ENCODE results near the gene CLDN9.

The CLDN9 gene, protein sequence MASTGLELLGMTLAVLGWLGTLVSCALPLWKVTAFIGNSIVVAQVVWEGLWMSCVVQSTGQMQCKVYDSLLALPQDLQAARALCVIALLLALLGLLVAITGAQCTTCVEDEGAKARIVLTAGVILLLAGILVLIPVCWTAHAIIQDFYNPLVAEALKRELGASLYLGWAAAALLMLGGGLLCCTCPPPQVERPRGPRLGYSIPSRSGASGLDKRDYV

DNA sequence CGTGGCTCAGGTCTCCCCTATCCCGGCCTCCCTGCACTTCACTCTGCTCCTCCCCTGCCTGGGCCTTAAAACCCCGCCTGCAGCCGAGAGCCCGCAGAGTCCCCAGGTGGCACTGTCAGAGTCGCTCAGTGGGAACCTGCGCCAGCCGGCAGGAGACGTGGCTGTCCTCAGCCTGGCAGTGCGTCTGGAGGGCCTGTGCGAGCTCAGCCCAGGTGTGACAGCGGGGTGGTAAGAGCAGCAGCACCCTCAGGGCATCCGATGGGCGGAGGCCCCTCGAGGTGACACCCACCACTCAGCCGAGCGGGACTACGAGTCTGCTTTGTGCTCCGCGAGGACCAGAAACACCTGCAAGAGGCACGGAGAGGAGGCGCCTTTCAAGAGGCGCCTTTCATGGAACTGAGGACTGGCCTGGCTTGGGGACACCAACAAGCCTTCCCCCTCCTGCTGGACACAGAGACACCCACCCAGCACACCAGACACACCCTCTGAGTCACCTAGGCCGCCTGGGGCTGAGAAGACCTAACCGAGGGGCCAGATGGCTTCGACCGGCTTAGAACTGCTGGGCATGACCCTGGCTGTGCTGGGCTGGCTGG, at the start of gene CLDN9:
Gene CLDN9 (plus strand): TSS at position 96 of the 593 bp plus-strand sequence. CDS start 440 bp downstream, at position 536.
- peak; percentile 89 for DNase-seq

DNA sequence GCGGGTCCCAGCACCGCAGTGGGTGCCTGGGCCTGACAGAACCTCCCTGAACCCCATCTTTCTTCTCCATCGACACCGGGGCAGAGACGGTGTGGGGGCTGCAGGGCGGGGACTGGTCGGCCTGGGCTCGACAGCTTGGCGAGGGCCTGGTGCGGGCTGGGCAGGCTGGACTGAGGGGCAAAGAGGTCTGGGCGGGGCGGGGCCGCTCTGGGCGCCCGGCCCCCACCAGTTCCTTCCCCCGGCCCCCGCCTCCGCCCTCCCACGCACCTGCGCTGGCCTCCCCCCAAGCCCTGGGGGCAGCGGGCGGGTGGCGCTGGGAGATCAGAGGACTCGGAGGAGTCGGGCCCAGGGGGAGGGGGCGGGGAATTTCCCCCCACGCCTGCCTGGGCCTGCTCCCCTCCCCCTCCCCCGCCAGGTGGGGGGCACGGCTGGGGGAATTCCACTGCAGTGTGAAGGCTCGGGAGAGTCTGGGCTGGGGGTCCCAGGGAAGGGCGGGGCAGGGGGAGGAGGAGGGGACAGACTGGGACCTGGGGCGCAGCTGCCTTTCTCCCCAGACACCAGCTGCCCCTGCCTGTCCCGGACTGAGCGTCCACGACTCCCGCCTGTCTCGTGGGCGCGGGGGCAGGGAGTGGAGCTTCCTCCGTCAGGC, 49.5 kb upstream of the CLDN9 start:
- no peak for DNase-seq

DNA sequence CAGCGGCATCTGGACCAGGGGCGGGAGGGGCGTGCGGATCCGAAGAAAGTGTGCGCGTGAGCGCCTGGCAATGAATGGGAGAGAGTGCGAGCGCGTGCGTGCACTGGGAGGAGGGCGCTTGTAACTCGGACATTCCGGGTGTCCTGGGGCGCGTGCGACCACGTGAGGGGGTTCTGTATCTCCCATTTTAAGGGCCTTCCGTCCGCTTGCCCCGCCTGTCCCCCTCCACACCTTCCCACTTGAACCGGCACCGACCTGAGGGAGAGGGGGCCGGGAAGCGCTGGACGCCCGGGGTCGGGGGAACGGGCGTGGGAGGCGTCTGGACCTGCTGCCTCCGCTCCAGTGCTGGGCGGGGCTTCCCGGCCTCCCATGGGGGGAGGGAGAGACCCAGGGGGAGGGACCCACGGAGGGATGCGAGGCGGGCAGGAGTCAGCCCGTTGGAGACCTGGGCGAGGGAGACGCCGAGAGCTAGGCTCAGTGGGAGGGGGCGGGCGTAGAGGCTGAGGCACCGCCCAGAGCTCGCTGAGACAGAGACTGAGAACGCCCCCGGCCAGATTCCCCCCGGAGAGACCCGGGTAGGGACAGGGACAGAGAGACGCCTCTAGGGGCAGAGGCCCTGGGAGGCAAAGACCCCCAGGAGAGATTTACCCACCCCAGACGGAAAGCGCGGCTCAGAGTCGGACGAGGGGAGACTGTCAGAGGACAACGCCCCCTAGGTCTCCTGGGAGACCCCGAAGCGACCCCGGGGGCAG, 48.8 kb upstream of the CLDN9 start, which contains the start of gene KREMEN2:
Gene KREMEN2 (plus strand): TSS at position 553 of the 752 bp plus-strand sequence. CDS start 246 bp downstream, outside the sequence.
- DNase-seq: no peak

DNA sequence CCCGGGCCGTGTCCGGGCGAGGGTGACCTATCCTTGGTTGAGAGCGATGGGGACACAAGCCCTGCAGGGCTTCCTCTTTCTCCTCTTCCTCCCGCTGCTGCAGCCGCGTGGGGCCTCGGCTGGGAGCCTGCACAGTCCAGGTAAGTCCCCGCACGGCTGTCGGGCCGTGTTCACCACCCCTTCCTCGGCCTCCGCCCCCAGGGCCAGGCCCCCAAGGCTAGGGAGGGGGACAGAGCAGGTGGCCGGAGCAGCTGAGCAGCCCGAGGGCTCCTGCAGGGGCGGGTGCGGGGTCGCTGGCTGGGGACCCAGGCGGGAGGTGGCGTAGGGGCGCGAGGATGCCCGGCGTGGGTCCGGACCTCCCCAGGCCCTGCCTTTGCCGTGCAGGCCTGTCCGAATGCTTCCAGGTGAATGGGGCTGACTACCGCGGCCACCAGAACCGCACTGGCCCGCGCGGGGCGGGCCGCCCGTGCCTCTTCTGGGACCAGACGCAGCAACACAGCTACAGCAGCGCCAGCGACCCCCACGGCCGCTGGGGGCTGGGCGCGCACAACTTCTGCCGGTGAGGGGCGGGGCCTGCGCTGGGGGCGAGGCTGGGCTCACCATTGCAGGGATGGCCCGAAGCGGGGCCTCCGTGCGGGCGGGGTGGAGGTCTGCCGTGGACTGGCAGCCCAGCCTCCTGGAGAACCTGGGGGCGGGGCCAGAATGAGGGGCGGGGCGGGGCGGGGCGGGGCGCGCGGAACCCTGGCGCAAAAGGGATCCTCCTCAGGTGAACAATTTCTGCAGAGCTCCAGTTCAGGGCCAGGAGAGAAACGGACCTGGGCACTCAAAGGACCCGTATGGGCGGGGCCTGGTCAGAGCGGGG, 48.0 kb upstream of the CLDN9 start:
- peak; percentile 50 for DNase-seq

DNA sequence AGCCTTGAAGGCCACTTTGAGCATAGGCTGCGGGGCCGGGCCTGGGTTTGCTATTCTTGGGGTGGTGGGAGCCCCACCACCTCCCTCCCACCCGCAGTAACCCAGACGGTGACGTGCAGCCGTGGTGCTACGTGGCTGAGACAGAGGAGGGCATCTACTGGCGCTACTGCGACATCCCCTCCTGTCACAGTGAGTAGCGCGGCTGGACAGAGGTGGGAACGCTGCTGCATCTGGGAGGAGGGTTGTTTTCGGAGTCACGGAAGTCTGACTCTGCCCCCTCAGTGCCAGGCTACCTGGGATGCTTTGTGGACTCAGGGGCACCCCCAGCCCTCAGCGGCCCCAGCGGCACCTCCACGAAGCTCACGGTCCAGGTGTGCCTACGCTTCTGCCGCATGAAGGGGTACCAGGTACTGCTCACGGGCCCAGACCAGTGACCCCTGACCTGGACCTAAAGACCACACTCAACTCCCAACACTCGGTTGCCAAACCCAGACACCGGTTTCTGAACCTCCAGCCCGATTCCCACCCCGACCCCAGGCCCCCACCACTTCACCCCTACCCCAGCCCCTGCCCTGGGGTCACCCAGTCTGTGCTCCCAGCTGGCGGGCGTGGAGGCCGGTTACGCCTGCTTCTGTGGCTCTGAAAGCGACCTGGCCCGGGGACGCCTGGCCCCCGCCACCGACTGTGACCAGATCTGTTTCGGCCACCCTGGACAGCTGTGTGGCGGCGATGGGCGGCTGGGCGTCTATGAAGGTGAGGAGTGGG, 46.5 kb upstream of the CLDN9 start:
- no peak for DNase-seq

DNA sequence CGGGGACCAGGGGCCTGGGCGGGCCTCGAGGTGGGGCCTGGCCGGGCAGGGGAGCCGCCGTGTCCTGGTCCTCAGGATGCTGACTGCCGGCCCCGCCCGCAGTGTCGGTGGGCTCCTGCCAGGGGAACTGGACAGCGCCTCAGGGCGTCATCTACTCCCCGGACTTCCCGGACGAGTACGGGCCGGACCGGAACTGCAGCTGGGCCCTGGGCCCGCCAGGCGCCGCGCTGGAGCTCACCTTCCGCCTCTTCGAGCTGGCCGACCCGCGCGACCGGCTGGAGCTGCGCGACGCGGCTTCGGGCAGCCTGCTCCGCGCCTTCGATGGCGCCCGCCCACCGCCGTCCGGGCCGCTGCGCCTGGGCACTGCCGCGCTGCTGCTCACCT, 45.9 kb upstream of the CLDN9 start:
- DNase-seq: no peak

DNA sequence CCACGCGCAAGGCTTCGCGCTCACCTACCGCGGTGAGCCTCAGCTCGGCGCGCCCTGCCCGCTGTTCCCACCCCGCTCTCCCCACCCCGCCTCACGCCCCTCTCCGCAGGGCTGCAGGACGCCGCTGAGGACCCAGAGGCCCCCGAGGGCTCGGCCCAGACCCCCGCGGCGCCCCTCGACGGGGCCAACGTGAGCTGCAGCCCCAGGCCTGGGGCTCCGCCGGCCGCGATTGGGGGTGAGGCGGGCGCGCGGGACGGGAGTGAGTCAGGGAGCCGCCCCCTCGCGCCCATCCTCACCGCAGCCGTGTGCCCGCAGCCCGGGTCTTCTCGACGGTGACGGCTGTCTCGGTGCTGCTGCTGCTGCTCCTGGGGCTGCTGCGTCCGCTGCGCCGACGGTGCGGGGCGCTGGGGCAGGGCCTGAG, 45.5 kb upstream of the CLDN9 start:
- no peak for DNase-seq

DNA sequence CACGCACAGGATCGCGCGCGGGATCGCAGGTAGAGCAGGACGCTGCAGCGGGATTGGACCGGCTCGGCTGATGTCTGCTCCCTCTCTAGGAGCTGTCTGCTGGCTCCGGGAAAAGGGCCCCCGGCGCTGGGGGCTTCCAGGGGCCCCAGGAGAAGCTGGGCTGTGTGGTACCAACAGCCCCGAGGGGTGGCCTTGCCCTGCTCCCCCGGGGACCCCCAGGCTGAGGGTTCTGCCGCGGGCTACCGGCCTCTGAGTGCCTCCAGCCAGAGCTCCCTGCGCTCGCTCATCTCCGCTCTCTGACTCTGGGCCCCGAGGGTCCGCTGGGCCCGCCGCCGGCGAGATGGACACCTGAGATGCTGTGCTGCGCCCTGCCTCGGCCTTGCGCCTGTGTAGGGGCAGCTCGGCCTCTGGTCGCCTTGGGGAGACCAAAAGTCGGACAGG, 45.0 kb upstream of the CLDN9 start:
- DNase-seq: no peak

DNA sequence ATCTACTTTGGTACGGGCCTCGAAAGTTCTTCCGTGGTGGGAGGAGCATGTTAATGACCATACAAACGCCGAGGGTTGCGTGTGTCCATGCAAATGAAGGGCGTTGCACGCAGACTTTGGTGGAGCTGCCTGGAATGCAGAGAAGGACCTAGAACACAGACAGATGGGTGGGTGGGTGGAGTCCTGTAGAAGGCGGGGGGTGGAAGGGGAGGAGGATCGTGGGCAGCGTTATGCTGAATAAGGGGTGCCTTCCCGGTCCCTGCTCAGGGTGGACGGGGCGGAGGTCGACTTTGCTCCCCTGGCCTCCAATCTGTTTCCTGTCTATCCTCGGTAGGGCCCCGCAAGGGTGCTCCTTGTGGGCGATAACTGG, 44.4 kb upstream of the CLDN9 start:
- no peak for DNase-seq

DNA sequence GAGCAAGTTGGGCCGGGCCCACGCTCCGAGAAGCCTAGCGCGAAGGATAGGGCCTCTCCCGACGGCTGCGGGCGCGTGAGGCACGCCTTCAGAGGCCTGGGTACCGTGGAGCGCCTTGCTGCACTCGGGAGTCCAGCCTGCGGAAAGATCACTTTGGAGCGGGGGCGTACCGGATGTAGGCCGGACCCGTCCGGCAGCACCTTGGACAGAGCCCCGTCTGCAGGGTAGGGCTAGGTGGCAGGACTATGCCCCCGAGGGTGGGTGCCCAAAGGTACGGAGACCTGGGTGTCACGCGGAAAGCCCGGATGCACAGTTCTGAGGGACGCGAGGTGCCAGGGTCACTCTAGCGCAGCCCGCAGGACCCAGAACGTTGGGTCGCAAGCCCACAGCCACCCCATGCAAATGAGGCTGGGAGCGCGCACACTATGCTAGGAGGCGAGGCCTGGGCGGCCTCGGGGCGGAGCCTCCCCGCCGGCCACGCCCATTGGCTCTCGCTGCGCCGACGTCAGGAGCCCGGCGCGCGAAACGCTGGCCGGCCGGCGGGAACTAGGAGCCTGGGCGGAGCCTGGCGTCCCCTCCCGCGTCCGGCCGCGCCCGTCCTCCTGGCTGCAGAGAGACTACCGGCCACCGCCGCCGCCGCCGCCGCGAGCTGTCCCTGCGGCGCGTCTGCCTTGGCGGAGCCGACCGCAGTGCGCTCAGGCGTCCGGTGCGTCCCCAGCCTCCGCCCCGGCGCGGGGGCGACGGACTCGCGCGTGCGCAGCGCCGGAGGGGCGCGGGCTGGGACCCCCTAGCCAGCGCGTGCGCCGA, 43.8 kb upstream of the CLDN9 start, which contains the start of gene PAQR4:
Gene PAQR4 (plus strand): TSS at position 611 of the 807 bp plus-strand sequence. CDS start 327 bp downstream, outside the sequence.
- peak; percentile 76 for DNase-seq

DNA sequence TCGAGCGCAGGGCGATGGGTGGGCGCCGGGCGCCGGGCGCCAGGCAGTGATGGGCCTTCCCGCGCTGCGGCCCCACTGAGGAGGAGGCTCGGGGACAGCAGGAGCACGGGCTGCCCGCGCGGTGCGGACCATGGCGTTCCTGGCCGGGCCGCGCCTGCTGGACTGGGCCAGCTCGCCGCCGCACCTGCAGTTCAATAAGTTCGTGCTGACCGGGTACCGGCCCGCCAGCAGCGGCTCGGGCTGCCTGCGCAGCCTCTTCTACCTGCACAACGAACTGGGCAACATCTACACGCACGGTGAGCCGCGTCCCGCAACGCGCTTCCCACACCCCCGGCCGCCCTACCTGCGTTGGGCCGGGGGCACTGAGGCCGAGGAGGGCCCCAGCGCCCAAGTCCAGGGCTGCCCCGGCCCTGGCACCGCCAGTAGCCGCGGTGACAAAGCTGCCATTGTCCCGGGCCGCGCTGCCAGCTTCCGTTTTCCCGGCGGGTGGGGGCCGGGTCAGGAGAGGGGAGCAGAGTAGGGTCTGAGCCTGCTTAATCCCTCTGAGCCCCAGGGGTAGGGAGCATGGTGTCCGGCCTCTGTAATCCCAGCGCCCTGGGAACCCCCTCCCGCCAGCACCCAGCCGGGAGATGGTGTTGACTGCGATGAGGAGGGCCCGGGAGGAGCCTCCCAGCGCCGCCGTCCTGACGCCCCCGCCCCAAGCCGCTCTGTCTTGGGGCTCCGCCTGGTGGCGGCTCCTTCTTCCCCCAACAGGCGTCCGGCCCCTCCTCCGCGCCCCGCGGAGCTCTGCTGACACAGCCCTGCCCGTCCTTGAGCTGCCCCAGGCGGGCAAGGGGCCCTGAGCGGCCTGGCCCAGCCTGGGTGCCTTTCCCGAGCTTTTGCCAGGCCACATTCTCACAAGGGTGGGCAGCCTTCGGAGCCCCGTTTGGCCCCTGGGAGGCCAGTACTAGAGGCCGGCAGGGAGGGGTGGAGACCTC, 42.9 kb upstream of the CLDN9 start:
- DNase-seq: peak; percentile 68

DNA sequence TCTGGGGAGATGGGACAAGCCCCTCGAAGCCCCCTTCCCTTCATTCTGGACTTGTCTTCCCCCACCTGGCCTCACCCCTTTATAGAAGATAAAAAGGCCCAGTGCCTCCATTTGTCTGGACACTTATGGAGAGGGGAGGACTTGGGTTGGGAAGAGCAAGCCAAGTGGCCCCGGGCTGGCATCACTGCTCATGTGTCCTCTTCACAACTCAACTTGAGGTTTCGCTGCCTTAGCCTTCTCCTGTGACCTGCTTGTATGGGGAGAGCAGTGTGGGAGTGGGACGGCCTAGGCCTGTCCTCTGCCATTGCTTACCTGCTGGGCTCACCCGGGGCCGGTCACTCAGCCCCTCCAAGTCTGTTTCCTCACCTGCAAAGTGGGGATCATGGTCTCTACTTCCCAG, 42.2 kb upstream of the CLDN9 start:
- DNase-seq: no peak

DNA sequence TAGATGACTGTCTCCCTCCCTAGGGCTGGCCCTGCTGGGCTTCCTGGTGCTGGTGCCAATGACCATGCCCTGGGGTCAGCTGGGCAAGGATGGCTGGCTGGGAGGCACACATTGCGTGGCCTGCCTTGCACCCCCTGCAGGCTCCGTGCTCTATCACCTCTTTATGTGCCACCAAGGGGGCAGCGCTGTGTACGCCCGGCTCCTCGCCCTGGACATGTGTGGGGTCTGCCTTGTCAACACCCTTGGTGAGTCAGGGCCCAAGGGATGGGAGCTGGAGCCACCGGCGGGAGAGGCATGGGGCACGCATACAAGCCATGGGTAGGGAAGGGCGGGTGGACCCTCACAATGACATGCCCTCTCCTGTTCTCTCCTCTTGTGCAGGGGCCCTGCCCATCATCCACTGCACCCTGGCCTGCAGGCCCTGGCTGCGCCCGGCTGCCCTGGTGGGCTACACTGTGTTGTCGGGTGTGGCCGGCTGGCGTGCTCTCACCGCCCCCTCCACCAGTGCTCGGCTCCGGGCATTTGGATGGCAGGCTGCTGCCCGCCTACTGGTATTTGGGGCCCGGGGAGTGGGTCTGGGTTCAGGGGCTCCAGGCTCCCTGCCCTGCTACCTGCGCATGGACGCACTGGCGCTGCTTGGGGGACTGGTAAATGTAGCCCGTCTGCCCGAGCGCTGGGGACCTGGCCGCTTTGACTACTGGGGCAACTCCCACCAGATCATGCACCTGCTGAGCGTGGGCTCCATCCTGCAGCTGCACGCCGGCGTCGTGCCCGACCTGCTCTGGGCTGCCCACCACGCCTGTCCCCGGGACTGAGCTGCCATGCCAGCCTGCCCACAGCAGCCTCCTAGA, 41.4 kb upstream of the CLDN9 start:
- no peak for DNase-seq

DNA sequence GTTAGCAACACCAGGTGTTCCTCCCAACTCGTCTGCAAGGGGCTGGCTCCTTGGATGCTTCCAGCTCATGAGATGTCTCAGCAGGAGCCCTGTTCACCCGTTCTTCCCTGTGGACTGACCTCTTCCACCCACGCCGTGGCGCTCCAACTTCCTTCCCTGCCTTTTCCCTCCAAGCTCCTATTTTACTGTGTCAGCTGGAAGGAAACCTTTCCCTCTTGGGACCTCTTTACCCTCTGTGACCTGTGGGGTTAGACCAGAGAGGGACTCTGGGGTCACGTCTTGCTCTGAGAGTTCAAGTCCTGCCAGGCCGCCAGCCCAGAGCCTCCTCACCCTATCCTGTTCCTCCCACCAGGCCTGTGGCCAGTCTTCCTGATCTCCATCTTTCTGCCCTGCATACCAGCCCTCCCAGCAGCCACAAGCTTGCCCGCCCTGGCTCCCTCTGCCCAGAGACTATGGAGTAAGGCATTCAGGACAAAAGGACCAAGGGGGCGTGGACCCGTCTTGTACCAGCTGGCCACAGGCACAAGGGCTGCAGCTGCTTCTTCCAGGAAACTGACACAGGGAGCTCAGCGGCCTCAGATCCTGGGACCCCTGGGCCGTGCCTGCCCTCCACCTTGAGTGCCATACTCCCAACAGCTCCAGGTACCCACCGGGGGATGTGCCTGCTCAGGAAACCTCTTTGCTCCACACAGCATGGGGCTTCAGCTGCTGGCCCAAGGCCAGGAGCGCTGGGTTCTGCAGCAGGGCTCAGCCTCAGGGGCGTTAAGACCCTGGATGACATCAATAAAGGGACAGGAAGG, 40.5 kb upstream of the CLDN9 start:
- no peak for DNase-seq

DNA sequence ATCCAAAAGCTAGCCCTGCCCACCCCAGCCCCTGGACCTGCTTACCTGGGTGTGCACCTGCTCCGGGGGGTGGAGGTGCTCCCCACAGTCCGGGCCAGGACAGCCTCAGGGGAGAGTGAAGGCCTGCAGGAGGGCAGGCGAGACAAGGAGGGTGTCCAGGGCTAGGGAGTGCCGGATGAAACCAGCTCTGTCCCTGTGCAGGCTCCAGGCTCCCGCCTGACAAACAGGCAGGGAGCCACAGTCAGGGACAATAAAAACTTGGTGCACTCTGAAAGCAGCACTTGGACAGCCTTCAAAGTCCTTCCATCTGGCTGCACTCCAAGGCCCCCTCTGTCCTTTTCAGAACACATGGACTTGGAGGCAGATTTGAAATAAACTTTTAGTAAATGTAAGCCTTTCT, 39.6 kb upstream of the CLDN9 start:
- no peak for DNase-seq

DNA sequence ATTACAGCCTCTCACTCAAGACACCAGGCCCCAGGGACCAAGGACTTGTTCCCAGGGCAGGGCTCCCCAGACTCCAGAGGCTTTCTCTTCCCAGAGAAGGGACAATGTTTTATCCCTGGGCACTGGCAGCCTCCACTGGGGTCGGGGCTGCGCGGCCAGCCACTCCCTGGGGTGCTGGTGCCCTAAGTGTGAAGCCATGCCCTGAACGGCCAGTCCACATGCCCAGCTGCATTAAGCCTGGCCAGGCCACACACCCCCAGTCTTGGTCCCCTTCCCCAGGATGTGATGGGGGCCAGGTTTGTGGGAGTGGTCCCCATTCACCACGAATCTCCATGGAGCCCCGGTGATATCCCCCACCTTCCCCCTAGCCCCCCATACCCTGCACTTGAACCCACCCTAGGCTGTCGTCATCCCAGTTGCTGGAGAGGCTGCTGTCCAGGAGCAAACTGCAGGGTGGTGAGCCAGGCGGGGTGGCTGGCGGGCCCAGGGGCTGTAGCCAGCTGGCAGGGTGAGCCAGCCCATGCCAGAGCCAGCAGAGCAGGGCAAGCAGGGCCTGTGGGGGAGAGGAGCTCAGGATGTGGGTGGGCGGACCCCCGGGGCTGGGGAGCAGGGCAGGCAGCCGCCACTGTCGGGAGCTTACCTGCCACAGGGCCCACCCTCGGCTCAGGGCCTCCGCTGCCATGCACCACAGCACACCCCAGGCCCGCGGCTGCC, 39.0 kb upstream of the CLDN9 start:
- no peak for DNase-seq

Data from NCI-H2107 (cell line).